HK-2 (cell line): ENCODE results near the gene COBLL1.
A peak's percentile ranks its signal among the peaks of the same experiment; 100 is the strongest.

Experiments used
- DNase-seq: peaks from one replicate; pipeline ENCODE4 v3.0.0-alpha.2; 2018; ENCODE audit not compliant: unreplicated experiment

COBLL1 gene

GRCh38 chr2:164756773-164757172 lies 84.8 kb downstream of the COBLL1 start:
- no peak for DNase-seq

GRCh38 chr2:164755952-164756351 lies 85.7 kb downstream of the COBLL1 start:
- DNase-seq: no peak

- no peak for DNase-seq
These were observed 87.2 kb downstream of the COBLL1 start for GRCh38 chr2:164754157-164755093.

GRCh38 chr2:164752956-164753355 lies 88.7 kb downstream of the COBLL1 start:
- no peak for DNase-seq

- DNase-seq: no peak
These were observed 93.7 kb downstream of the COBLL1 start for GRCh38 chr2:164747783-164748433.

- no peak for DNase-seq
These were observed 94.5 kb downstream of the COBLL1 start for GRCh38 chr2:164747140-164747539.

- DNase-seq: peak; percentile 42
These were observed 94.9 kb downstream of the COBLL1 start for GRCh38 chr2:164746713-164747112.

- no peak for DNase-seq
These were observed 96.4 kb downstream of the COBLL1 start for GRCh38 chr2:164745012-164745797.

- no peak for DNase-seq
These were observed 98.8 kb downstream of the COBLL1 start for GRCh38 chr2:164742738-164743317.

GRCh38 chr2:164739966-164740365 lies 101.7 kb downstream of the COBLL1 start:
- no peak for DNase-seq

GRCh38 chr2:164737612-164738081 lies 104.0 kb downstream of the COBLL1 start:
- peak; percentile 67 for DNase-seq

- peak; percentile 70 for DNase-seq
These were observed 106.2 kb downstream of the COBLL1 start for GRCh38 chr2:164735309-164735919.

GRCh38 chr2:164734196-164734595 lies 107.4 kb downstream of the COBLL1 start:
- DNase-seq: no peak

GRCh38 chr2:164725542-164725941 lies 116.1 kb downstream of the COBLL1 start:
- DNase-seq: no peak

GRCh38 chr2:164722616-164723338 lies 118.8 kb downstream of the COBLL1 start:
- DNase-seq: no peak

- no peak for DNase-seq
These were observed 120.2 kb downstream of the COBLL1 start for GRCh38 chr2:164721430-164721829.

GRCh38 chr2:164719996-164720941 lies 121.4 kb downstream of the COBLL1 start:
- DNase-seq: no peak

GRCh38 chr2:164717000-164717803 lies 124.4 kb downstream of the COBLL1 start:
- no peak for DNase-seq

GRCh38 chr2:164714471-164714870 lies 127.2 kb downstream of the COBLL1 start:
- no peak for DNase-seq
